BLaER1 (cell line): Measurements from ENCODE around the gene GOLGA8A.

ENCODE experiments used
- H3K27ac ChIP-seq: shearing (Covaris generic); formaldehyde crosslinking; 2 replicates; pipeline ENCODE4 v1.8.1; 2022
- H3K27me3 ChIP-seq: shearing (Covaris generic); formaldehyde crosslinking; 2 replicates; pipeline ENCODE4 v1.8.1; 2022
- H3K36me3 ChIP-seq: shearing (Covaris generic); formaldehyde crosslinking; 2 replicates; pipeline ENCODE4 v1.8.1; 2022
- H3K4me1 ChIP-seq: shearing (Covaris generic); formaldehyde crosslinking; 2 replicates; pipeline ENCODE4 v1.8.1; 2022
- H3K4me2 ChIP-seq: shearing (Covaris generic); formaldehyde crosslinking; 2 replicates; pipeline ENCODE4 v1.8.1; 2022
- H3K4me3 ChIP-seq: shearing (Covaris generic); formaldehyde crosslinking; 2 replicates; pipeline ENCODE4 v1.8.1; 2022
- H3K9ac ChIP-seq: shearing (Covaris generic); formaldehyde crosslinking; 2 replicates; pipeline ENCODE4 v1.8.1; 2022
- H3K9me3 ChIP-seq: shearing (Covaris generic); formaldehyde crosslinking; 2 replicates; pipeline ENCODE4 v1.8.1; 2022
- H4K20me1 ChIP-seq: shearing (Covaris generic); formaldehyde crosslinking; 2 replicates; pipeline ENCODE4 v1.8.1; 2022
- Cebpa-rat ChIP-seq: shearing (Covaris generic); IDR thresholded peaks from 2 replicates; pipeline ENCODE4 v1.8.1; 2022

Gene GOLGA8A

GRCh38 chr15:34437687-34438086 is at the start of gene GOLGA8A:
Gene GOLGA8A (minus strand): TSS chr15:34437808. CDS start chr15:34389691, 48,117 bp downstream.
- peaks cover 12% of the 10 kb centered on the region for H3K4me1 ChIP-seq
- peak within 1 kb of the TSS; percentile 73 for H3K27ac ChIP-seq
- H3K9ac ChIP-seq: peak within 1 kb of the TSS; percentile 80
- H4K20me1 ChIP-seq: peaks cover 26% of the 10 kb centered on the region
- H3K27me3 ChIP-seq: no peaks in the 10 kb centered on the region
- H3K4me3 ChIP-seq: peak within 1 kb of the TSS; percentile 73
- TF ChIP-seq Cebpa-rat: no peak
- peaks cover 22% of the 10 kb centered on the region for H3K36me3 ChIP-seq
- no peaks in the 10 kb centered on the region for H3K9me3 ChIP-seq
- H3K4me2 ChIP-seq: peak within 1 kb of the TSS; percentile 79

- Histone ChIP-seq H3K4me2 (no peak overlapping the region), H3K9ac (no peak overlapping the region), H3K36me3 (no peaks in the 10 kb centered on the region), H3K27me3 (no peaks in the 10 kb centered on the region), H3K4me1 (no peaks in the 10 kb centered on the region), H3K27ac (no peak overlapping the region), H3K4me3 (no peak overlapping the region), H4K20me1 (no peaks in the 10 kb centered on the region), H3K9me3 (no peaks in the 10 kb centered on the region)
- TF ChIP-seq Cebpa-rat: no peak
Observed at GRCh38 chr15:34483644-34484043, 46.0 kb upstream of the GOLGA8A start.

- H3K27ac ChIP-seq: no peak overlapping the region
- H3K4me2 ChIP-seq: no peak overlapping the region
- no peaks in the 10 kb centered on the region for H3K36me3 ChIP-seq
- TF ChIP-seq Cebpa-rat: no peak
- no peaks in the 10 kb centered on the region for H3K4me1 ChIP-seq
- no peak overlapping the region for H3K9ac ChIP-seq
- H3K9me3 ChIP-seq: no peaks in the 10 kb centered on the region
- no peaks in the 10 kb centered on the region for H3K27me3 ChIP-seq
- H4K20me1 ChIP-seq: no peaks in the 10 kb centered on the region
- no peak overlapping the region for H3K4me3 ChIP-seq
Observed at GRCh38 chr15:34481370-34481769, 43.8 kb upstream of the GOLGA8A start.

GRCh38 chr15:34473840-34474239 is 36.2 kb upstream of the GOLGA8A start:
- no peaks in the 10 kb centered on the region for H3K9me3 ChIP-seq
- no peaks in the 10 kb centered on the region for H3K36me3 ChIP-seq
- no peak for TF ChIP-seq Cebpa-rat
- no peaks in the 10 kb centered on the region for H4K20me1 ChIP-seq
- no peaks in the 10 kb centered on the region for H3K4me1 ChIP-seq
- no peaks in the 10 kb centered on the region for H3K27me3 ChIP-seq
- H3K4me2 ChIP-seq: no peak overlapping the region
- H3K4me3 ChIP-seq: no peak overlapping the region
- H3K27ac ChIP-seq: no peak overlapping the region
- no peak overlapping the region for H3K9ac ChIP-seq

GRCh38 chr15:34472947-34473346 is 35.3 kb upstream of the GOLGA8A start:
- Histone ChIP-seq H3K9me3 (no peaks in the 10 kb centered on the region), H3K4me3 (no peak overlapping the region), H3K36me3 (no peaks in the 10 kb centered on the region), H4K20me1 (no peaks in the 10 kb centered on the region), H3K27me3 (no peaks in the 10 kb centered on the region), H3K4me1 (no peaks in the 10 kb centered on the region), H3K9ac (no peak overlapping the region), H3K27ac (no peak overlapping the region), H3K4me2 (no peak overlapping the region)
- no peak for TF ChIP-seq Cebpa-rat

- Histone ChIP-seq H3K27me3 (no peaks in the 10 kb centered on the region), H3K9me3 (no peaks in the 10 kb centered on the region), H3K9ac (no peak overlapping the region), H3K4me1 (0 out of 2 replicates have a peak, but pooled peaks cover 5% of the 10 kb centered on the region), H3K4me2 (no peak overlapping the region), H4K20me1 (no peaks in the 10 kb centered on the region), H3K36me3 (no peaks in the 10 kb centered on the region), H3K27ac (no peak overlapping the region), H3K4me3 (no peak overlapping the region)
- no peak for TF ChIP-seq Cebpa-rat
Observed at GRCh38 chr15:34470892-34471291, 33.3 kb upstream of the GOLGA8A start.

- H3K27ac ChIP-seq: no peak overlapping the region
- no peak overlapping the region for H3K9ac ChIP-seq
- 0 out of 2 replicates have a peak, but pooled peaks cover 5% of the 10 kb centered on the region for H3K4me1 ChIP-seq
- H3K4me2 ChIP-seq: no peak overlapping the region
- H4K20me1 ChIP-seq: no peaks in the 10 kb centered on the region
- TF ChIP-seq Cebpa-rat: no peak
- no peaks in the 10 kb centered on the region for H3K36me3 ChIP-seq
- H3K27me3 ChIP-seq: no peaks in the 10 kb centered on the region
- H3K9me3 ChIP-seq: no peaks in the 10 kb centered on the region
- H3K4me3 ChIP-seq: no peak overlapping the region
Observed at GRCh38 chr15:34470091-34470490, 32.5 kb upstream of the GOLGA8A start.

GRCh38 chr15:34461730-34462129 is 24.1 kb upstream of the GOLGA8A start:
- no peak overlapping the region for H3K4me2 ChIP-seq
- H3K9ac ChIP-seq: no peak overlapping the region
- no peak overlapping the region for H3K27ac ChIP-seq
- H3K27me3 ChIP-seq: no peaks in the 10 kb centered on the region
- no peak overlapping the region for H3K4me3 ChIP-seq
- TF ChIP-seq Cebpa-rat: no peak
- H3K9me3 ChIP-seq: no peaks in the 10 kb centered on the region
- no peaks in the 10 kb centered on the region for H4K20me1 ChIP-seq
- 0 out of 2 replicates have a peak, but pooled peaks cover 2% of the 10 kb centered on the region for H3K4me1 ChIP-seq
- no peaks in the 10 kb centered on the region for H3K36me3 ChIP-seq

- Histone ChIP-seq H3K27me3 (no peaks in the 10 kb centered on the region), H3K36me3 (no peaks in the 10 kb centered on the region), H3K4me3 (no peak overlapping the region), H3K9ac (no peak overlapping the region), H4K20me1 (no peaks in the 10 kb centered on the region), H3K9me3 (no peaks in the 10 kb centered on the region), H3K4me2 (no peak overlapping the region), H3K4me1 (no peaks in the 10 kb centered on the region), H3K27ac (no peak overlapping the region)
- no peak for TF ChIP-seq Cebpa-rat
Observed at GRCh38 chr15:34460451-34460850, 22.8 kb upstream of the GOLGA8A start.

GRCh38 chr15:34456658-34457057 is 19.1 kb upstream of the GOLGA8A start:
- H3K27ac ChIP-seq: no peak overlapping the region
- TF ChIP-seq Cebpa-rat: no peak
- H3K9ac ChIP-seq: no peak overlapping the region
- no peaks in the 10 kb centered on the region for H3K36me3 ChIP-seq
- H3K4me3 ChIP-seq: no peak overlapping the region
- no peaks in the 10 kb centered on the region for H3K4me1 ChIP-seq
- no peaks in the 10 kb centered on the region for H4K20me1 ChIP-seq
- H3K27me3 ChIP-seq: no peaks in the 10 kb centered on the region
- no peaks in the 10 kb centered on the region for H3K9me3 ChIP-seq
- no peak overlapping the region for H3K4me2 ChIP-seq

GRCh38 chr15:34442891-34443290 is 5.3 kb upstream of the GOLGA8A start:
- no peaks in the 10 kb centered on the region for H3K36me3 ChIP-seq
- no peaks in the 10 kb centered on the region for H4K20me1 ChIP-seq
- no peak for TF ChIP-seq Cebpa-rat
- no peaks in the 10 kb centered on the region for H3K9me3 ChIP-seq
- H3K4me1 ChIP-seq: no peaks in the 10 kb centered on the region
- H3K27ac ChIP-seq: no peak overlapping the region
- H3K4me3 ChIP-seq: no peak overlapping the region
- H3K4me2 ChIP-seq: no peak overlapping the region
- H3K27me3 ChIP-seq: no peaks in the 10 kb centered on the region
- H3K9ac ChIP-seq: no peak overlapping the region
